T-helper 1 cell (primary cell): Measurements from ENCODE around the gene DKK1.

ENCODE experiments used
- DNase-seq, 5 donors: peaks; one replicate each; pipeline ENCODE4 v3.0.0-alpha.2; 2012 to 2020
- total RNA-seq, 4 donors: gene quantifications; one replicate each; lab custom pipeline; 2026; lab: John Stamatoyannopoulos, UW

Gene DKK1, protein sequence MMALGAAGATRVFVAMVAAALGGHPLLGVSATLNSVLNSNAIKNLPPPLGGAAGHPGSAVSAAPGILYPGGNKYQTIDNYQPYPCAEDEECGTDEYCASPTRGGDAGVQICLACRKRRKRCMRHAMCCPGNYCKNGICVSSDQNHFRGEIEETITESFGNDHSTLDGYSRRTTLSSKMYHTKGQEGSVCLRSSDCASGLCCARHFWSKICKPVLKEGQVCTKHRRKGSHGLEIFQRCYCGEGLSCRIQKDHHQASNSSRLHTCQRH
- total RNA-seq = 0 reads per million in 4 donors

GRCh38 chr10:52313933-52314821 lies at the start of gene DKK1:
TSS of gene DKK1 (plus strand) at chr10:52314281. CDS start at chr10:52314435, 154 bp downstream.
- DNase-seq = peak in 1 of 5 donors; percentile 3

GRCh38 chr10:52265131-52265926 lies 48.8 kb upstream of the DKK1 start:
- DNase-seq = no peak

- DNase-seq = no peak
These were observed 47.2 kb upstream of the DKK1 start for GRCh38 chr10:52266858-52267257.

DNA sequence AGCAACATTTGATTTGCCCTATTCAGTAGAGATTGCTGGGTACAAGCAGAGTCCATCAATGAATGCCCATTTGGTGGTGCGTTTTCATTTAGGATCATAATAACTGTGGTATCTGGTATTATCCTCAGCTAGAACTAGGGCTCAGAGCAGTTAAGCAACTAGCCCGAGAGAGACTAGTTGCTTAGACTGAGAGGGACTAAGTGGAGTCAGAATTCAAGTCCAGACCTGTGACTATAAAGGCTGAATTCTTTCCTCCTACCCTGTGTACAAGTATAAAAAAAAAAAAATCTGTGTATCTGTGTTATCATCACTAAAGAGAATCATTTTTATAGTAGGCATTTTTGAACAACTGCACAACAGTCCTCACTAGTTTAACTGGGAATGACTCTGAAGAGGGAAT lies 45.3 kb upstream of the DKK1 start:
- no peak for DNase-seq

GRCh38 chr10:52269233-52269632 lies 44.8 kb upstream of the DKK1 start:
- no peak for DNase-seq

DNA sequence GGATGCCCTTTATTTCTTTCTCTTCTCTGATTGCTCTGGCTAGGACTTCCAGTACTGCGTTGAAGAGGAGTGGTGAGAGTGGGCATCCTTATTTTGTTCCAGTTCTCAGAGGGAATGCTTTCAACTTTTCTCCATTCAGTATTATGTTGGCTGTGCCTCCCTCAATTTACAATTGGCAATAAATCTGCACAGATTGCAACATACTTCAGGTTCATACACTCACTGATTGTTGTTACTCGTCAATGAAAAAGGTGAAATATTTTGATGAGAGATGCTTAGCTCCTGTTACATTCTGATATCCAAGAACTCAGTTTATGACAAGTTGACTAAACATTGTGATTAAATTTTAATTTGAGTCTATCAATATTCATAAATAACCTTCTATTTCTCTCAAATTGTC lies 37.9 kb upstream of the DKK1 start:
- DNase-seq = no peak

- DNase-seq = no peak
These were observed 37.1 kb upstream of the DKK1 start for GRCh38 chr10:52276986-52277385.

GRCh38 chr10:52279546-52279945 lies 34.5 kb upstream of the DKK1 start:
- DNase-seq = no peak

DNA sequence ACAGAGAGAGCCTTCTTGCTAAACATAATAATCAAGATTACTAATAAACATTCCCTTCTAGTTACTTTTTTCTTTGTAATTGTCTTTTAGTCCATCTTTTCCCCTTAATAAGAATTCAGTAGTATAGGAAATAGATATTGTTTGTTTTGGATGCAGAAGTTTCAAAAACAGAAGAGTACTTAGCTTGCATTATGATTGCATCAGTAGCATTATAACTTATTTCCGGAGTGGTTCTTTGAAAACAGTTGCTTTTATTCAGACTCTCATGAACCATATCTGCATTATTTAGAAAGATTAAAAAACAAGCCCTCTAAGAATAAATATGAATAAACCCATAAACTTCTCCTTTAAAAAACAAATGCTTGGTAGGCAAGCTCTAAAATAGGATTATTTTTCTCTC lies 34.0 kb upstream of the DKK1 start:
- no peak for DNase-seq

DNA sequence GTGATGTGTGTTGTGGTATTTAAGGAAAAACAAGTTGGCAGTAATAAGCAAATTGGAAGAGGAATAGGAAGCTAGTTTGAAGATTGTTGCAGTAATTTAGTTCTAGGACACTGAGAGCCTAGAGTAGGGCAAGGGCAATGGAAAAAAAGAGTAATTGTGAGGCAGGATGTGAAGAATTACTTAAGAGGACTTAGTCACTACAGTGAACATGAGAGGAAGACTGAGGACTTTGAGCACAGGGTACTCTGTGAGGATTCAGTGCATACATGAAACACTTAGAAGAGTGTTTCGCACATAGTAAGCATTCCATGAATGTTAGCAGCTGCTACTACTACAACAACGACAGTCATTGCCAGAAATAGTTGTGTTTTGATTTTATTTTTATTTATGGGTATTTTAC lies 30.9 kb upstream of the DKK1 start:
- no peak for DNase-seq

GRCh38 chr10:52284416-52285013 lies 29.6 kb upstream of the DKK1 start:
- no peak for DNase-seq

DNA sequence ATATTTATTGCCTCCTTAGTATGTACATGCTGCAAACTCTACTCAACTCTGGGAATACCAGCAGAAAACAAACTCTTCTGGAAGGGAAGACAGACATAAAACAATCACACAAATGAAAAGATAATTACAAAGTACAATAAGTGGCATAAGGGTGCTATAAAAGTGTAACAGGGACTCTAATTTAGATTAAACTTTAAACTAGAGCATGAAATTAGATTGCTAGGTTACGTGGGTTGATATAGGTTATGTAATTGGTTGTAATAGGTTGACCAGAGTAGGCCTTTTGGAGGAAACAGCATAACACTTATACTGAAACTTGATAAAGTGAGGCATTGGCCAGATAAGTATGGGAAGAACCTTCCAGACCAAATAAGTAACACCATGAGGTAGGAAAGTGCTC lies 26.2 kb upstream of the DKK1 start:
- no peak for DNase-seq

DNA sequence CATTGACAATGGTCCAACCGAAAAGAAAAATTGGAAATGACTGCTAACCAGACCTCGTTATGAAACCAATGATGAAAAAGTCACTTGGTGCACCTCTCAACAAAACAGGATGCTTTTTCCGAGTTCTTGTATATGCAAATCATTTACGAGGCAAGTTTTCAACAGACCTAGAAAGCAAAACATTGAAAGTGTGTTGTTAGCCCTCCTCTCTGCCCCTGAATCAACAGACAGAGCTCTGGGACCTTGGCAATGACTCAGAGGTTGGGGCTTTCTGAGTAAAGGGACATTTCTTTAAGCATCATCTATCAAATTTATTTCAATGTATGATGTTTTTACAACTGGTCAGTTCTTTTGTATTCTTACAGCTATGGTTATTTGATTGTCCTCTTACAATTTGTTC lies 16.3 kb upstream of the DKK1 start:
- DNase-seq = no peak

DNA sequence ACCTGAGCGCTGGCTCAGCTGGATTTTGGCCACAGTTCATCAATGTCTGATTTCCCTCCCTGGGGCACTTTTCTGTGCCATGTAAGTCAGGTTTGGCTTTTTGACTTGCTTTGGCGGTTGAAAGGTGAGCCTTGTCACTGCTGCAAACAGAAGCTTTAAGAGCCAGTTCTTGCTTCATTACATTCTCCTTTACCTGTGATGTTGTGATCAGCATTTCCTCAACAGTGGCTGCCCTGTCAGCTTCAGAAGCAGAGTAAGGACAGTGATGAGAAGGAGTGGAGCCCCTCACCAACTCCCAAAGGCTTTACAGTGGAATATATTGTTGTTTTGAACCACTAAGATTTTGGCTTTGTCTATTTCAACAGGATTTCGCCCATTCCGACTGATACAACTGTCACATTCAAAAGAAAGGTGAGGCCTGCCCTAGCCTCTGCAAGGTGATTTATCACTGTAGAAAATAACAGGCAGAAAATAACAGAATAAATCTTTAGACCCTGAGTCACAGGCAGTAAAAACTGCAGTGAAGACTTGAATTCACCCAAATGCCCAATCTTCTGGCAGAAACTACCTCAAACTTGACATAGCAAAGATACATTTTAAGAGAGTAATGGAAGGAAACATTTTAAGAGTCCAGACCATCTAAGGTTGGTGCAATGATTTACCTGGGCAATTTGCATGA lies 13.3 kb upstream of the DKK1 start:
- DNase-seq = no peak

GRCh38 chr10:52308251-52309031 lies 5.6 kb upstream of the DKK1 start:
- peak in 1 of 5 donors; percentile 8 for DNase-seq

GRCh38 chr10:52312942-52313255 lies 1.2 kb upstream of the DKK1 start:
- no peak for DNase-seq

DNA sequence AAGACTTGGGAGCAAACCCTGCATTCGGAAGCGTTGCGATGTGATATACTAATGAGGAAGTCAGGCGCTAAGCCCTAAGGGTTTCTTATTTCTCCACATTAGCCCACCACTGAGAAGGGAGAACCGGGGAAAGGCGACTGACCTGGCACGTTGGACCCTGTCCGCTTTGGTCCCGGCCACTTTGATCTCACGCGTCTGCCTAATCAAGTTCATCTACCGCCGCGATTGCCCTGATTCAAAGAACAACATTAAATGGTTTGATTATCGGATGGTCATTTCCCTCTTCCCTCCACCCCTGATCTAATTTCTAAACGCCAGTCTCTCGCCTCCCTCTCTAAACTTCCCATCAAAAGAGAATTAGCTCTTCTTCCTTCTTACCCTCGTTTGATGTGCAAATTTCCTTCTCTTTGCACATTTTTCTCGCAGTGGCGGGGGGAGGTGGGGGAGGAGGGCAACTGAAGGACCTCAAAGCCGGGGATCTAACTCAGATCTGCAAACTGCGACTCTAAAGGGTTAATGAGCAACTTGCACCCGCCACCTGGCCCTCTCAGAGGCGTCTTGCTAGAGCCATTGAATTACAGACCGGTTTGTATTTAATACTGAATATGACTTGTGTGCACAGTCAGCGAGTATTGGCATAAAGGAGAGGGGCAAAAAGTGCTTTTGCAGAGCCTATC lies 687 bp upstream of the DKK1 start:
- no peak for DNase-seq

GRCh38 chr10:52314822-52315552 lies 906 bp downstream of the DKK1 start:
- no peak for DNase-seq

DNA sequence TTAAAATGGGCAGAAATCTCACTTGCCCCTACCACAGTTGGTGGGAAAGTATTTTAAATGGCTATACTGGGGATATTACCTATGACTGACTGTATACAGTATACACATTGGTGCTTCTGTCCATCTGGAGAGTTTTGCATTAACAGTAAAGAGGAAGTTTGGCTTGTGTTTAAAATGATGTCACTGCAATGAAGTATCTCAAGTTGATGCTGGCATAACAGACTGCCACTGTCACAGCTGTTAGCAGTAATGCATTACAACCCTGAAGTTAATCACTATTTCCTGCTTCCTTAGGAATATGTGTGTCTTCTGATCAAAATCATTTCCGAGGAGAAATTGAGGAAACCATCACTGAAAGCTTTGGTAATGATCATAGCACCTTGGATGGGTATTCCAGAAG lies 1.9 kb downstream of the DKK1 start:
- DNase-seq = no peak

DNA sequence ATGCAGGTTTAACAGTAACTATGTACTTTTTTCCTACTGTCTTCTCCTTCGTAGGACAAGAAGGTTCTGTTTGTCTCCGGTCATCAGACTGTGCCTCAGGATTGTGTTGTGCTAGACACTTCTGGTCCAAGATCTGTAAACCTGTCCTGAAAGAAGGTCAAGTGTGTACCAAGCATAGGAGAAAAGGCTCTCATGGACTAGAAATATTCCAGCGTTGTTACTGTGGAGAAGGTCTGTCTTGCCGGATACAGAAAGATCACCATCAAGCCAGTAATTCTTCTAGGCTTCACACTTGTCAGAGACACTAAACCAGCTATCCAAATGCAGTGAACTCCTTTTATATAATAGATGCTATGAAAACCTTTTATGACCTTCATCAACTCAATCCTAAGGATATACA lies 2.4 kb downstream of the DKK1 start:
- DNase-seq = no peak
